Karpas-422 (cell line): Measurements from ENCODE around the gene VWA1. TPM values are rescaled to one million over a fixed set of nuclear protein-coding genes. Genes with fewer than 3 reads are reported as not detected.
"Not testable (repeated sequence)": the region's sequence is repeated elsewhere in the genome, so short reads cannot be mapped to it uniquely, and the experiment has no call there.

Experiments used
- DNase-seq: peaks from one replicate; pipeline ENCODE4 v3.0.0-alpha.2; 2015
- H2AFZ ChIP-seq: fragments of 200-600 bp; sonication (generic); 2 replicates; pipeline ENCODE4 v1.6.1; 2014; ENCODE audit warnings: antibody characterized with exemption, low read length, mixed read lengths
- H3K27ac ChIP-seq: fragments of 200-600 bp; sonication (generic); 2 replicates; pipeline ENCODE4 v1.5.1; 2014; ENCODE audit warnings: mild to moderate bottlenecking, low read length, moderate library complexity
- H3K27me3 ChIP-seq: fragments of 200-600 bp; sonication (generic); 2 replicates; pipeline ENCODE4 v1.6.1; 2014; ENCODE audit warnings: low read length, mixed read lengths
- H3K36me3 ChIP-seq: fragments of 200-600 bp; sonication (generic); 2 replicates; pipeline ENCODE4 v1.6.1; 2014; ENCODE audit warnings: low read length, mixed read lengths; ENCODE audit not compliant: insufficient read depth
- H3K4me1 ChIP-seq: fragments of 200-600 bp; sonication (generic); 2 replicates; pipeline ENCODE4 v1.6.1; 2014; ENCODE audit warnings: mild to moderate bottlenecking, low read length, mixed read lengths
- H3K4me2 ChIP-seq: fragments of 200-600 bp; sonication (generic); 2 replicates; pipeline ENCODE4 v1.6.1; 2014; ENCODE audit warnings: low read length, low read depth, mild to moderate bottlenecking; ENCODE audit not compliant: poor library complexity, severe bottlenecking
- H3K4me3 ChIP-seq: fragments of 200-600 bp; sonication (generic); 2 replicates; pipeline ENCODE4 v1.5.1; 2014; ENCODE audit warnings: mild to moderate bottlenecking, antibody characterized with exemption, low read length, mixed read lengths
- H3K79me2 ChIP-seq: fragments of 200-600 bp; sonication (generic); 2 replicates; pipeline ENCODE4 v1.6.1; 2014; ENCODE audit warnings: mild to moderate bottlenecking, low read length, mixed read lengths
- H3K9ac ChIP-seq: fragments of 200-600 bp; sonication (generic); 2 replicates; pipeline ENCODE4 v1.6.0; 2014; ENCODE audit warnings: low read length
- H3K9me2 ChIP-seq: fragments of 200-600 bp; sonication (generic), shearing (Covaris generic); replicated peaks from 2 replicates; pipeline ENCODE4 v1.6.0; 2014; ENCODE audit warnings: mild to moderate bottlenecking, low read length, moderate library complexity; ENCODE audit not compliant: insufficient read depth
- H3K9me3 ChIP-seq: fragments of 300-700, 200-600 bp; sonication (generic); 2 replicates; pipeline ENCODE4 v1.6.1; 2014; ENCODE audit warnings: low read length, mixed read lengths
- H4K20me1 ChIP-seq: fragments of 200-600 bp; sonication (generic); 2 replicates; pipeline ENCODE4 v1.6.1; 2014; ENCODE audit warnings: mild to moderate bottlenecking, antibody characterized with exemption, low read length, low read depth; ENCODE audit not compliant: insufficient read depth
- total RNA-seq: library from RNA; depleted of rRNA; stranded (reverse); fragments of >200 nt; shearing (Covaris generic); gene quantifications from 2 replicates; pipeline ENCODE4 v1.2.3, GENCODE V29; 2014; ENCODE audit warnings: low replicate concordance

The VWA1 gene
- total RNA-seq, 1 experiment from 2014 or later, result not detected

DNA sequence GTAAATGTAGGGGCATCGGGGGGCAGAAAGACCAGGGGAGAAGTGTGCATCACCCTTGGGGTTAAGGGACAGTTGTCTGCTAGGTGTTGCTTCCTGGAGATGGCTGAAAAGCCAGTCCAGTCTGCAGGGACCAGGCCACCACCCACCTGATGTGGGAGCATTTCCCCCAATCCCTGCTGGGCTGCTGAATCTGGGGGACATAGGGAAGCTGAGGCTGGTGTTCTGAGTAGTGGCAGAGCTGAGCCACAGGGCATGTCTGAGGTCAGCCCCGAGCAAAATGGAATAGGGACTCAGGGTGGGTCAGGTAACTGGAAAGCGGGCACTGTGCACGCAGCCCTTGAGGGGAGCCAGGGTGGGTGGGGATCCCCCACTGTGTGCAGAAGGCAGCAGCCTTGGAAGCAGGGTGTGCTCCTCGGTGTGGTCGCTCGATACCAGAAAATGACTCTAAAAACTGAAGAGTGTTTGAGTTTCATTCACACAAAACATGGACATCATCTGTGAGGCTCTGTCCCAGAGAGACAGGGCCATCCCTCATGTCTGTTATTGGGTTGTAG, 34.0 kb upstream of the VWA1 start:
- Histone ChIP-seq H3K79me2 (peaks cover 68% of the 10 kb centered on the region), H3K4me1 (peaks cover 45% of the 10 kb centered on the region), H4K20me1 (peaks cover 16% of the 10 kb centered on the region; the same call in 1 of the 2 replicates), H3K27me3 (no peaks in the 10 kb centered on the region), H3K4me3 (peak overlapping the region; percentile 96; the same call in 1 of the 2 replicates), H3K9me2 (no peaks in the 10 kb centered on the region), H3K4me2 (peak overlapping the region; percentile 76), H3K36me3 (peaks cover 44% of the 10 kb centered on the region), H2AFZ (no peak overlapping the region), H3K9ac (peak overlapping the region; percentile 96), H3K27ac (no peak overlapping the region), H3K9me3 (no peaks in the 10 kb centered on the region)
- DNase-seq, result no peak

DNA sequence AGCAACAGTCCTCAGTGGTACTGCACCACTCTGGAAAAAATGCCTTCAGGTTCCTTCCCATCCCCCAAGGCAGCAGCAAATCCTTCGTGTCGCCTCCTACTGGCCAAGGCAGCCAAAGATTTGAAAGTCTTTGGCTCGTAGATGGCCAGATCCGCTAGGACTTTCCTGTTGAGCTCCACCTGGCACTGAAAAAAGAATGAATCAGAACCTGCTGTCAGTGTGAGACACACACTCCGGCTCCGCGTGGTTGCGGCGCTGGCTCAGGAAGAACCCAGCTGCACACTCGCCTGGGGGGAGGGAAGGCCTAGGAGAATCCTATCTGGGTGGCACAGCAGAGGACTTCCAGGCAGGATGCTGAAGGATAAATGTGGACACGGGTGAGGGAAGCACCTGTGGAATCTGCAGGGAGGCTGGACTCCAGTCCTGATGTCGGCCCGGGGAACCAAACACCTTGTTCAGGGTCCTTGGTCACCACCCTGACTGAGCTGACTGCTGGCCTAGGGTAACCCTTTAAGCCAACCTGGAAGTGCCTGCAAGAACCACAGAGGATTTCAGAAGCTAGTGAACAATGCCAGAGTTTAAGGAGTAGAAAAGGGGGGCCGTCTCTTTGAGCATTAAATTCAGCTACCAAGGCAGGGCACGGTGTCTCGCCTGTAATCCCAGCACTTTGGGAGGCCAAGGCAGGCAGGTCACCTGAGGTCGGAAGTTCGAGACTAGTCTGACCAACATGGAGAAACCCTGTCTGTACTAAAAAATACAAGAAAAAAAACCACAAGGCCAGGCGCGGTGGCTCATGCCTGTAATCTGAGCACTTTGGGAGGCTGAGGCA, 33.2 kb upstream of the VWA1 start:
- no peaks in the 10 kb centered on the region for H3K9me3 ChIP-seq
- no peaks in the 10 kb centered on the region for H3K9me2 ChIP-seq
- no peak overlapping the region for H2AFZ ChIP-seq
- H3K4me2 ChIP-seq, result no peak overlapping the region
- DNase-seq, result peak; percentile 84
- no peak overlapping the region for H3K9ac ChIP-seq
- no peak overlapping the region for H3K4me3 ChIP-seq
- H3K79me2 ChIP-seq, result peaks cover 70% of the 10 kb centered on the region
- no peak overlapping the region for H3K27ac ChIP-seq
- H3K27me3 ChIP-seq, result no peaks in the 10 kb centered on the region
- peaks cover 40% of the 10 kb centered on the region for H3K36me3 ChIP-seq
- peaks cover 43% of the 10 kb centered on the region for H3K4me1 ChIP-seq
- H4K20me1 ChIP-seq, result peaks cover 16% of the 10 kb centered on the region; the same call in 1 of the 2 replicates

DNA sequence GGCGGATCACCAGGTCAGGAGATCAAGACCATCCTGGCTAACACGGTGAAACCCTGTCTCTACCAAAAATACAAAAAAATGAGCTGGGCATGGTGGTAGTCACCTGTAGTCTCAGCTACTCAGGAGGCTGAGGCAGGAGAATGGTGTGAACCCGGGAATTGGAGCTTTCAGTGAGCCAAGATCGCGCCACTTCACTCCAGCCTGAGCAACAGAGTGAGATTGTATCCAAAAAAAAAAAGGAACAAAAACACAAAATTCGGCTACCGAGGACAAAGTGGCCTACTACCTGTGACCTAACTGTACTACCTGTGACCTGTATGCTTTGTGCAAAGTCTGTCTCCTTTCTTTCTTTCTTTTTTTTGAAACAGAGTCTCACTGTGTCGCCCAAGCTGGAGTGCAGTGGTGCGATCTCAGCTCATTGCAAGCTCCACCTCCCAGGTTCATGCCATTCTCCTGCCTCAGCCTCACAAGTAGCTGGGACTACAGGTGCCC, 32.5 kb upstream of the VWA1 start:
- not testable (repeated sequence) for H3K27ac ChIP-seq, DNase-seq, H3K4me3 ChIP-seq, H3K9me3 ChIP-seq, H3K9me2 ChIP-seq, H3K9ac ChIP-seq, H3K27me3 ChIP-seq, H2AFZ ChIP-seq, H3K4me2 ChIP-seq
- H3K79me2 ChIP-seq, result peaks cover 70% of the 10 kb centered on the region
- peaks cover 33% of the 10 kb centered on the region for H3K36me3 ChIP-seq
- peaks cover 38% of the 10 kb centered on the region for H3K4me1 ChIP-seq
- H4K20me1 ChIP-seq, result peaks cover 17% of the 10 kb centered on the region; the same call in 1 of the 2 replicates

DNA sequence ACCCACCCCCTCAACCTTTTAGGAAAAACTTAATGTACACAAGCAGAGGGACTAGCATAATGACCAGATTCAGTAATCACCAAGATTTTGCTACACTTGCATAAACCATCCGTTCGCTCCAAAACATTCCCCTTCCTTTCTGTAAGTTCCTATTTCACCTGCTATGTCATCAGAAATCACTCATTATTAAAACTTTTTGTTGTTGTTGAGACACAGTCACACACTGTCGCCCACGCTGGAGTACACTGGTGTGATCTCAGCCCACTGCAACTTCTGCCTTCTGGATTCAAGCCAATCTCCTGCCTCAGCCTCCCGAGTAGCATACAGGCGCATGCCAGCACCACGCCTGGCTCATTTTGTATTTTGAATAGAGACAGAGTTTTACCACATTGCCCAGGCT, 31.8 kb upstream of the VWA1 start:
- no peak for DNase-seq

DNA sequence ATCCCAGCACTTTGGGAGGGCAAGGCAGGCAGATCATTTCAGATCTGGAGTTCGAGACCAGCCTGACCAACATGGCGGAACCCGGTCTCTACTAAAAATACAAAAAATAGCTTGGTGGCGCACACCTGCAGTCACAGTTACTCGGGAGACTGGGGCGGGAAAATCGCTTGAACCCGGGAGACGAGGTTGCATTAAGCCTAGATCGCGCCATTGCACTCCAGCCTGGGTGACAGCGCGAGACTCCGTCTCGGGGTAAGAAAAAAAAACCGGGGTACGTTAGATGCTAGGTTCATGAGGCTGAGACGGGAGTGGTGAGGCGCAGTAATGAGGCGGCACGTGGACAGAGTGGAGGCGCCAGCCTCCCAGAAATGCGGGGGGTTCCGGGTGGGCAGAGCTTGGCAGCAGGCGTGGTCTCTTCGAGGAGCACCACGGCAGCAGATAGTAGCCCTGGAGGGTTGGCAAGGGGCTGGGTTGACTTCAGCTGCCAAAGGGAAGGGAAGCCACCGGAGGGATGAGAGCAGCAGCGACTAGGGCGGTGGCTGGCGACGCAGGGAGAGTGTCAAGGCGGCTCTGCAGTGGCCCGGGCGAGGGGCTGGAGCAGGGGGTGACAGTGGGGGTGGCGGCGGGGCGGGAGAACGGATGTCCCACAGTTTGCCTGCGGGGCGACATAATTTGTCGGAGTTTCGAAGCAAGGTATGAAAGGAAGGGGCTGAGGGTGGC, 29.2 kb upstream of the VWA1 start:
- peak overlapping the region; percentile 95 for H3K9ac ChIP-seq
- DNase-seq, result peak; percentile 71
- peaks cover 17% of the 10 kb centered on the region; the same call in 1 of the 2 replicates for H4K20me1 ChIP-seq
- peak overlapping the region; percentile 94 for H3K4me2 ChIP-seq
- H3K4me3 ChIP-seq, result peak overlapping the region; percentile 82
- peak overlapping the region; percentile 70 for H3K27ac ChIP-seq
- H3K9me2 ChIP-seq, result no peaks in the 10 kb centered on the region
- no peaks in the 10 kb centered on the region for H3K9me3 ChIP-seq
- H3K79me2 ChIP-seq, result peaks cover 51% of the 10 kb centered on the region
- no peak overlapping the region for H2AFZ ChIP-seq
- peaks cover 32% of the 10 kb centered on the region for H3K4me1 ChIP-seq
- no peaks in the 10 kb centered on the region for H3K27me3 ChIP-seq
- peaks cover 28% of the 10 kb centered on the region for H3K36me3 ChIP-seq

More for the DNA sequence above, 31.8 kb upstream of the VWA1 start:
- no peaks in the 10 kb centered on the region for H3K27me3 ChIP-seq
- H4K20me1 ChIP-seq, result peaks cover 24% of the 10 kb centered on the region; the same call in 1 of the 2 replicates
- peaks cover 32% of the 10 kb centered on the region for H3K36me3 ChIP-seq
- no peak overlapping the region for H3K27ac ChIP-seq
- H3K4me3 ChIP-seq, result no peak overlapping the region
- peaks cover 70% of the 10 kb centered on the region for H3K79me2 ChIP-seq
- no peak overlapping the region for H2AFZ ChIP-seq
- H3K9me2 ChIP-seq, result no peaks in the 10 kb centered on the region
- H3K9me3 ChIP-seq, result no peaks in the 10 kb centered on the region
- H3K4me2 ChIP-seq, result no peak overlapping the region
- H3K9ac ChIP-seq, result no peak overlapping the region
- H3K4me1 ChIP-seq, result peaks cover 41% of the 10 kb centered on the region

DNA sequence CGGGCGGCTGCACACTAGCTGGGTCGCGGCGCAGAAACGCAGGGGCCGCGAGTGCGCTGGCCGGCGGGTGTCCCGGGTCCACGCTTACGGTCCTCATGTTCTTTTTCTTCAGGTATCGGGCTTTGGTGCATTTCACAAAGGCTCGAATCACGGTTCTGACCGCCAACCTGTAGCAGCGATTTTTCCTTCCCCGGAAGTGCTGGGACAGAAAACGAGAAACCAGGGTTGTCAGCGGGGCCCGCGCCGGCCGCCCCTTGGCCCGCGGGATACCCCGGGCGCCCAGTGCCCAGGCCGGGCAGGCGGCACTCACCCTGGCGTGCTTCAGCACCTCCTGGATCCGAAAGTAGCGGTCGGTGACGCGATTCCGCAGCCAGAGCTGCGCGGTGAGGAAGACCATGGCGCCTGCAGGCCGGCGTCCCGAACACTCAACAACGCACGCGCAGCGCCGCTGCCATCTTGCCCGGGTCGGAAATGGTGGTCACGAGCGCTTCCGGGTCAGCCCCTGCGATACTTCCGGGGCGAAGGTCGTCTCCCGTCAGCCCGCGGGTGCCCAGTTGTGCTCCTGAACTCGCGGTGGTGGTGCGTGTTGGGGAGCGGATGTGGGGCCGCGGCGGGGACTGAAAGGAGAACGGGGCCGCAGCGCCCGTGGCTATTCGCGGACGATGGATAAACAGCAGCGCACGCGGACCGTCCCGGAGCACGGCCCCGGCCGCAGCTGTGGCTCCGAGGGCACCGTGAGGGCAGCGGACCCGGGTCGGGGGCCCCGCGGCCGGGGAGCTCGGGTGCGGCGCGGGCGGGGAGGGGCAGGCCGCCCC, 28.5 kb upstream of the VWA1 start, which contains the start of gene MRPL20:
Gene MRPL20 (minus strand): TSS at position 473 of the 815 bp plus-strand sequence. CDS start 76 bp downstream, at position 397.
- DNase-seq, result peak; percentile 97
- H4K20me1 ChIP-seq, result peaks cover 17% of the 10 kb centered on the region; the same call in 1 of the 2 replicates
- peak within 1 kb of the TSS; percentile 82 for H3K4me3 ChIP-seq
- peak within 1 kb of the TSS; percentile 94 for H3K4me2 ChIP-seq
- peaks cover 45% of the 10 kb centered on the region for H3K79me2 ChIP-seq
- H3K36me3 ChIP-seq, result peaks cover 22% of the 10 kb centered on the region
- no peak within 1 kb of the TSS; the same call in 1 of the 2 replicates for H2AFZ ChIP-seq
- H3K4me1 ChIP-seq, result peaks cover 25% of the 10 kb centered on the region
- H3K9me2 ChIP-seq, result no peaks in the 10 kb centered on the region
- peak within 1 kb of the TSS; percentile 95 for H3K9ac ChIP-seq
- H3K27ac ChIP-seq, result peak within 1 kb of the TSS; percentile 70
- no peaks in the 10 kb centered on the region for H3K27me3 ChIP-seq
- no peaks in the 10 kb centered on the region for H3K9me3 ChIP-seq

DNA sequence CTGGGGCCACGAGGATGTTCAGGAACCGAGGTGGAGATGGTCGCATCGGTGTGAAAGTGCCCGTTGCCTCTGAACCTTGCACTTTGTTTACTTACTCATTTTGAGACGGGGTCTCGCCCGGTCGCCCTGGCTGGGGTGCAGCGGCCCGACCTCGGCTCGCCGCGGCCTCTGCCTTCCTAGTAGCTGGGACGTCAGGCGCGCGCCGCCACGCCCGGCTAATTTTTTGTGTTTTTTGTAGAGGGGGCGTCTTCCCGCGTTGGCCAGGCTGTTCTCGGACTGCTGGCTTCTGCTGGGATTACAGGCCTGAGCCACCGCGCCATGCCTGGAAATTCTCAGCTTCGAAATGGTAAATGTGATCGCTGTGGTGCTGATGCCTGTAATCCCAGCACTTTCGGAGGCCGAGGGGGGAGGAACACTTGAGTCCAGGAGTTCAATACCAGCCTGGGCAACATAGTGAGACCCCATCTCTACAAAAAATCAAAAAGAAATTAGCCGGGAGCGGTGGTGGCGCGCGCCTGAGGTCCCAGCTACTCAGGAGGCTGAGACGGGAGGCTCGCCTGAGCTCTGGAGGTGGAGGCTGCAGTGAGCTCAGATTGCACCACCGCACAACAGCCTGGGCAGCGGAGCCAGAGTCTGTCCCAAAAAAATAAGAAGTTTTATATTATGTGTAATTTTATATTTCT, 27.7 kb upstream of the VWA1 start:
- Histone ChIP-seq H3K9me2 (no peaks in the 10 kb centered on the region), H3K36me3 (peaks cover 20% of the 10 kb centered on the region), H4K20me1 (peaks cover 17% of the 10 kb centered on the region; the same call in 1 of the 2 replicates), H3K4me2 (peak overlapping the region; percentile 94), H3K4me3 (peak overlapping the region; percentile 82), H3K27ac (peak overlapping the region; percentile 2; the same call in 1 of the 2 replicates), H3K9ac (peak overlapping the region; percentile 95), H3K9me3 (no peaks in the 10 kb centered on the region), H3K4me1 (peaks cover 23% of the 10 kb centered on the region), H3K27me3 (no peaks in the 10 kb centered on the region), H3K79me2 (peaks cover 45% of the 10 kb centered on the region), H2AFZ (no peak overlapping the region)
- peak; percentile 62 for DNase-seq
